ENCODE data around the gene ANG.

DNA sequence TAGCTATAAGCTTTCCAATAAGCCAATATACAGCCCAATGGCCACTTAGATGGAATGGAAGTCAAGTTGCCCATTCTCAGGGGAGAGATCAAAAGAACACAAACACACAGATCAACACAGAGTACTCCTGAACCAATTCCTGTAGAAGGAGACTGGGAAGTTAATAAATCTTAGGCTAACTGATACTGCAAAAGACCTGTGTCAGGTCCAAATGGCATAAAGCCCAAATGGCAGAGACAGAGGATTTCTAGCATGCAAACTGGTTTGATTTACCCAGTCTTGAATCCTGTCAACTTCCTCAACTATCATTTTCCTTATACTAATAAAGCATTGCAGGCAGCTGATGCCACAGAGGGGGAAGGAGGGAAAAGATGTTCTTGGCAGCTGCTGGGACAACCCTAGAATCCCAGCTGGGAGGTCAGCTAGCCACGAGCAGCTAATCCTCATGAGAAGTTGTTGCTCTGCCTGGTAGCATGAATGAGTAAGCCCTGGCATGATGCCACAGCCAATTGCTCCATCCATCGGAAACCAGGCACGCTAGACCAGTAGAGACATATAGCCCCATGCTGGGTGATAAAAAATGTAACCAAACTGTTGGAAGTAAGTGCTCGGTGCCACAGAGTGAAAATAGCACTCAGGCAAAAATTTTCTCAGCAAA, 26.2 kb downstream of the ANG start:
- TF ChIP-seq, protein P1, sequence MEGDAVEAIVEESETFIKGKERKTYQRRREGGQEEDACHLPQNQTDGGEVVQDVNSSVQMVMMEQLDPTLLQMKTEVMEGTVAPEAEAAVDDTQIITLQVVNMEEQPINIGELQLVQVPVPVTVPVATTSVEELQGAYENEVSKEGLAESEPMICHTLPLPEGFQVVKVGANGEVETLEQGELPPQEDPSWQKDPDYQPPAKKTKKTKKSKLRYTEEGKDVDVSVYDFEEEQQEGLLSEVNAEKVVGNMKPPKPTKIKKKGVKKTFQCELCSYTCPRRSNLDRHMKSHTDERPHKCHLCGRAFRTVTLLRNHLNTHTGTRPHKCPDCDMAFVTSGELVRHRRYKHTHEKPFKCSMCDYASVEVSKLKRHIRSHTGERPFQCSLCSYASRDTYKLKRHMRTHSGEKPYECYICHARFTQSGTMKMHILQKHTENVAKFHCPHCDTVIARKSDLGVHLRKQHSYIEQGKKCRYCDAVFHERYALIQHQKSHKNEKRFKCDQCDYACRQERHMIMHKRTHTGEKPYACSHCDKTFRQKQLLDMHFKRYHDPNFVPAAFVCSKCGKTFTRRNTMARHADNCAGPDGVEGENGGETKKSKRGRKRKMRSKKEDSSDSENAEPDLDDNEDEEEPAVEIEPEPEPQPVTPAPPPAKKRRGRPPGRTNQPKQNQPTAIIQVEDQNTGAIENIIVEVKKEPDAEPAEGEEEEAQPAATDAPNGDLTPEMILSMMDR (IDR thresholded peaks at IDR 0.05) = no peak
- TF ChIP-seq POLR2A (IDR thresholded peaks at IDR 0.05) = no peak
